Liver (tissue), 9 donors: ENCODE measurements around the gene CXCR6. TPM values are rescaled to one million over a fixed set of nuclear protein-coding genes. Genes with fewer than 3 reads are reported as not detected.

Source experiments
- DNase-seq: peaks from one replicate; pipeline ENCODE4 v3.0.0-alpha.2; 2017; ENCODE audit warnings: low spot score
- H3K27ac ChIP-seq, 2 donors: one replicate each; pipeline ENCODE4 v1.7.0; 2013; ENCODE audit warnings: inconsistent platforms in 2 of 2, low read length in 2 of 2, control low read depth in 1 of 2, low read depth in 1 of 2, mild to moderate bottlenecking in 1 of 2
- H3K27me3 ChIP-seq, 4 donors: one replicate each; pipeline versions ENCODE4 v1.6.1 to v1.7.0; 2013; ENCODE audit warnings: low read length in 3 of 4, inconsistent platforms in 1 of 4, mild to moderate bottlenecking in 1 of 4, moderate library complexity in 1 of 4; ENCODE audit not compliant: control insufficient read depth in 4 of 4, insufficient read depth in 4 of 4
- H3K36me3 ChIP-seq, 4 donors: one replicate each; pipeline versions ENCODE4 v1.6.1 to v1.7.0; 2013; ENCODE audit warnings: low read length in 3 of 4, mild to moderate bottlenecking in 3 of 4, low read depth in 1 of 4, moderate library complexity in 1 of 4; ENCODE audit not compliant: control insufficient read depth in 4 of 4, insufficient read depth in 3 of 4
- H3K4me1 ChIP-seq, 4 donors: one replicate each; pipeline versions ENCODE4 v1.6.1 to v1.7.0; 2013; ENCODE audit warnings: low read length in 3 of 4, mild to moderate bottlenecking in 3 of 4, moderate library complexity in 1 of 4; ENCODE audit not compliant: control insufficient read depth in 4 of 4, insufficient read depth in 4 of 4
- H3K4me3 ChIP-seq, 3 donors: one replicate each; pipeline versions ENCODE4 v1.6.1 to v1.7.0; 2013; ENCODE audit warnings: low read length in 3 of 3, control low read depth in 1 of 3, low read depth in 1 of 3, mild to moderate bottlenecking in 1 of 3
- H3K9ac ChIP-seq, 2 donors: one replicate each; pipeline ENCODE4 v1.7.0; 2013; ENCODE audit warnings: low read length in 2 of 2, mild to moderate bottlenecking in 2 of 2, moderate library complexity in 2 of 2, control low read depth in 1 of 2, low read depth in 1 of 2
- H3K9me3 ChIP-seq, 4 donors: one replicate each; pipeline versions ENCODE4 v1.6.1 to v1.7.0; 2013; ENCODE audit warnings: low read length in 3 of 4; ENCODE audit not compliant: control insufficient read depth in 4 of 4
- ATF3 ChIP-seq: IDR thresholded peaks from 2 replicates; pipeline ENCODE4 v1.6.1; 2016; ENCODE audit warnings: antibody characterized with exemption
- CTCF ChIP-seq: fragments of 150-350 bp; IDR thresholded peaks from 2 replicates; pipeline ENCODE4 v1.5.1; 2017; ENCODE audit warnings: improper control_type of control experiment, low read depth, low read length; ENCODE audit not compliant: missing input control
- EGR1 ChIP-seq, 2 donors: IDR thresholded peaks; 2 replicates each; pipeline ENCODE4 v1.6.1; 2016 to 2018; ENCODE audit warnings: antibody characterized with exemption in 2 of 2, low read depth in 2 of 2
- FOXA1 ChIP-seq: IDR thresholded peaks from 2 replicates; pipeline ENCODE4 v1.6.1; 2016; ENCODE audit warnings: antibody characterized with exemption
- FOXA2 ChIP-seq: IDR thresholded peaks from 2 replicates; pipeline ENCODE4 v1.6.1; 2016; ENCODE audit warnings: antibody characterized with exemption
- GABPA ChIP-seq, 2 donors: IDR thresholded peaks in 1 of 2; conservative IDR thresholded peaks in 1 of 2; 2 replicates each; pipeline ENCODE4 v1.6.1; 2016; ENCODE audit warnings: antibody characterized with exemption in 2 of 2, mild to moderate bottlenecking in 1 of 2, moderate library complexity in 1 of 2
- HNF4A ChIP-seq, 2 donors: conservative IDR thresholded peaks; 2 replicates each; pipeline ENCODE4 v1.6.1; 2016; ENCODE audit warnings: antibody characterized with exemption in 2 of 2, mild to moderate bottlenecking in 2 of 2
- HNF4G ChIP-seq: IDR thresholded peaks from 2 replicates; pipeline ENCODE4 v1.6.1; 2016; ENCODE audit warnings: antibody characterized with exemption
- JUND ChIP-seq, 2 donors: IDR thresholded peaks; 2 replicates each; pipeline ENCODE4 v1.6.1; 2016; ENCODE audit warnings: antibody characterized with exemption in 2 of 2
- MAX ChIP-seq: IDR thresholded peaks from 2 replicates; pipeline ENCODE4 v1.6.1; 2016; ENCODE audit warnings: antibody characterized with exemption
- NR2F2 ChIP-seq: IDR thresholded peaks from 2 replicates; pipeline ENCODE4 v1.6.1; 2016; ENCODE audit warnings: antibody characterized with exemption
- RAD21 ChIP-seq, 2 donors: IDR thresholded peaks; 2 replicates each; pipeline ENCODE4 v1.6.1; 2016; ENCODE audit warnings: antibody characterized with exemption in 2 of 2, mild to moderate bottlenecking in 2 of 2
- REST ChIP-seq: IDR thresholded peaks from 2 replicates; pipeline ENCODE4 v1.6.1; 2016; ENCODE audit warnings: antibody characterized with exemption, mild to moderate bottlenecking
- RXRA ChIP-seq, 2 donors: IDR thresholded peaks; 2 replicates each; pipeline ENCODE4 v1.6.1; 2017 to 2018; ENCODE audit warnings: antibody characterized with exemption in 2 of 2, mild to moderate bottlenecking in 1 of 2
- SP1 ChIP-seq: IDR thresholded peaks from 2 replicates; pipeline ENCODE4 v1.6.1; 2018; ENCODE audit warnings: antibody characterized with exemption, mild to moderate bottlenecking
- TAF1 ChIP-seq: conservative IDR thresholded peaks from 2 replicates; pipeline ENCODE4 v1.6.1; 2016; ENCODE audit warnings: antibody characterized with exemption, mild to moderate bottlenecking
- YY1 ChIP-seq: IDR thresholded peaks from 2 replicates; pipeline ENCODE4 v1.6.1; 2016; ENCODE audit warnings: antibody characterized with exemption, mild to moderate bottlenecking
- ZBTB33 ChIP-seq: IDR thresholded peaks from 2 replicates; pipeline ENCODE4 v1.6.1; 2016; ENCODE audit warnings: antibody characterized with exemption
- WGBS: extraction: QIAGEN DNeasy Blood & Tissue Kit; methylation state at CpG from one replicate; pipeline ENCODE4 v1.1.7; 2013; 5-methylcytosine and 5-hydroxymethylcytosine counted together
- polyA plus RNA-seq, 2 donors: library from polyadenylated mRNA; stranded (reverse) in 1 of 2; unstranded in 1 of 2; fragments of 200-250 nt in 1 of 2; fragments of >200 nt in 1 of 2; fragmentation: Nextera tagmentation in 1 of 2; extraction: Ambion mirVana in 1 of 2; gene quantifications; one replicate each; pipeline versions ENCODE4 v1.2.1 to v1.2.3, GENCODE V29; 2013 to 2015
- total RNA-seq, 2 donors: library from RNA; depleted of rRNA; stranded (reverse); fragments of >200 nt; gene quantifications; one replicate each; pipeline ENCODE4 v1.2.3, GENCODE V29; 2014
- donor health status: healthy.
- donor health status: healthy.
- donor health status: healthy.
- donor health status: healthy.
- donor health status: healthy.

Gene CXCR6
- total and polyA plus RNA-seq, 4 donors, result 0.60 to 2.9 (median 0.96) TPM

GRCh38 chr3:45969953-45970352 is 26.7 kb downstream of the CXCR6 start:
- Histone ChIP-seq H3K27me3 (no peaks in the 10 kb centered on the region), H3K4me1 (no peaks in the 10 kb centered on the region), H3K36me3 (peaks cover 10 to 79% (median 42%) of the 10 kb centered on the region in 4 donors), H3K4me3 (no peak overlapping the region), H3K9ac (no peak overlapping the region), H3K9me3 (no peaks in the 10 kb centered on the region), H3K27ac (no peak overlapping the region)
- DNase-seq, result no peak
- WGBS, result 96% methylated on average over 3 of the region's 3 CpGs
- TF ChIP-seq YY1 (no peak), MAX (no peak), FOXA1 (no peak), HNF4G (no peak), REST (no peak), EGR1 (IDR thresholded peaks at IDR 0.05; ENCODE audit: low read depth in 2 of 2) (no peak), JUND (IDR thresholded peaks at IDR 0.05) (no peak), RAD21 (IDR thresholded peaks at IDR 0.05) (no peak), SP1 (no peak), RXRA (IDR thresholded peaks at IDR 0.05) (no peak), ATF3 (no peak), NR2F2 (no peak), GABPA (IDR thresholded peaks at IDR 0.05 in 1 of 2, conservative IDR thresholded peaks at IDR 0.05 in 1 of 2) (no peak), HNF4A (conservative IDR thresholded peaks at IDR 0.05) (no peak), ZBTB33 (no peak), CTCF (no peak), TAF1 (no peak), FOXA2 (no peak)
